Sciatic nerve (tissue), 2 donors: Measurements from ENCODE around the gene MICU2. TPM values are rescaled to one million over a fixed set of nuclear protein-coding genes. Genes with fewer than 3 reads are reported as not detected.
"Not testable (repeated sequence)": the region's sequence is repeated elsewhere in the genome, so short reads cannot be mapped to it uniquely, and the experiment has no call there.

Experiments
- ATAC-seq: fragments of 200-7000 bp; cut with Tn5 transposase; one replicate; pipeline ENCODE4 v1.9.1; 2020; ENCODE audit warnings: mild to moderate bottlenecking, moderate library complexity
- DNase-seq: peaks from one replicate; pipeline ENCODE4 v3.0.0-alpha.2; 2020; ENCODE audit warnings: low spot score
- intact Hi-C: fragments of 100-400 bp; cut with DNase I; formaldehyde crosslinking; loops from one replicate; pipeline ENCODE4 v1.14.2; 2022
- total RNA-seq: library from RNA; stranded (reverse); fragmentation: NEBNext Ultra II Directional; extraction: Animal tissue kit (Norgen Biotek cat#: 25700); gene quantifications from one replicate; pipeline ENCODE4 v1.2.1, GENCODE V29; 2021
- donor health status: DM: no; HTN: no; CAD: no.
- donor health status: DM: no; HTN: no; CAD: no.

MICU2 gene
- total RNA-seq, 1 donor from 2014 or later = 32.9 TPM

GRCh38 chr13:21606251-21606650 is 2.3 kb upstream of the MICU2 start:
- intact Hi-C loops = no loop called here

GRCh38 chr13:21596722-21597121 is 7.2 kb downstream of the MICU2 start:
- ATAC-seq (no peak), DNase-seq (no peak)
- intact Hi-C loops = no loop called here

More at GRCh38 chr13:21606251-21606650, 2.3 kb upstream of the MICU2 start:
- DNase-seq (no peak), ATAC-seq (no peak)

GRCh38 chr13:21595546-21595822 is 8.5 kb downstream of the MICU2 start:
- ATAC-seq (no peak), DNase-seq (no peak)
- intact Hi-C loops = no loop called here

GRCh38 chr13:21594715-21595545 is 9.0 kb downstream of the MICU2 start:
- DNase-seq (no peak), ATAC-seq (no peak)
- intact Hi-C loops = no loop called here

- DNase-seq, intact Hi-C loops, ATAC-seq: not testable (repeated sequence)
These were observed 13.1 kb downstream of the MICU2 start for GRCh38 chr13:21590665-21591456.

GRCh38 chr13:21590231-21590630 is 13.7 kb downstream of the MICU2 start:
- DNase-seq (no peak), ATAC-seq (no peak)
- intact Hi-C loops = no loop called here

- ATAC-seq, DNase-seq, intact Hi-C loops: not testable (repeated sequence)
These were observed 14.5 kb downstream of the MICU2 start for GRCh38 chr13:21589510-21589909.

GRCh38 chr13:21588411-21588810 is 15.6 kb downstream of the MICU2 start:
- ATAC-seq, DNase-seq, intact Hi-C loops: not testable (repeated sequence)

GRCh38 chr13:21584973-21585592 is 18.9 kb downstream of the MICU2 start:
- intact Hi-C loops = no loop called here
- ATAC-seq (no peak), DNase-seq (no peak)

GRCh38 chr13:21583478-21583877 is 20.5 kb downstream of the MICU2 start:
- ATAC-seq (no peak), DNase-seq (no peak)
- intact Hi-C loops = no loop called here

GRCh38 chr13:21580736-21581135 is 23.2 kb downstream of the MICU2 start:
- DNase-seq = no peak
- intact Hi-C loops = no loop called here
- no peak for ATAC-seq

GRCh38 chr13:21579754-21580316 is 24.1 kb downstream of the MICU2 start:
- no peak for ATAC-seq
- intact Hi-C loops = no loop called here
- no peak for DNase-seq

GRCh38 chr13:21578748-21579147 is 25.2 kb downstream of the MICU2 start:
- no peak for ATAC-seq
- no peak for DNase-seq
- intact Hi-C loops = no loop called here

- intact Hi-C loops = no loop called here
- ATAC-seq (no peak), DNase-seq (no peak)
These were observed 27.5 kb downstream of the MICU2 start for GRCh38 chr13:21576426-21576825.

GRCh38 chr13:21573920-21574712 is 29.9 kb downstream of the MICU2 start:
- DNase-seq (no peak), ATAC-seq (no peak)
- intact Hi-C loops = no loop called here

GRCh38 chr13:21569686-21570085 is 34.3 kb downstream of the MICU2 start:
- DNase-seq (no peak), ATAC-seq (no peak)
- intact Hi-C loops = no loop called here

GRCh38 chr13:21568854-21569253 is 35.1 kb downstream of the MICU2 start:
- no peak for ATAC-seq
- intact Hi-C loops = no loop called here
- no peak for DNase-seq

GRCh38 chr13:21567714-21568113 is 36.3 kb downstream of the MICU2 start:
- ATAC-seq = no peak
- intact Hi-C loops = no loop called here
- DNase-seq = no peak

GRCh38 chr13:21557995-21558394 is 46.0 kb downstream of the MICU2 start:
- ATAC-seq = no peak

More at GRCh38 chr13:21557995-21558394, 46.0 kb downstream of the MICU2 start:
- DNase-seq = no peak
- intact Hi-C loops = no loop called here
